Endodermal cell (in vitro differentiated cells): ENCODE measurements around the gene ZBTB37. TPM values are rescaled to one million over a fixed set of nuclear protein-coding genes. Genes with fewer than 3 reads are reported as not detected.

Source experiments
- DNase-seq: peaks from one replicate; pipeline ENCODE4 v3.0.0-alpha.2; 2017
- H3K27ac ChIP-seq: 2 replicates; pipeline ENCODE4 v1.5.1; 2013; ENCODE audit warnings: mild to moderate bottlenecking, low read depth, low read length, moderate library complexity
- H3K27me3 ChIP-seq: 2 replicates; pipeline ENCODE4 v1.6.1; 2013; ENCODE audit warnings: mild to moderate bottlenecking, low read length, moderate library complexity; ENCODE audit not compliant: insufficient read depth, control insufficient read depth, poor library complexity, severe bottlenecking
- H3K36me3 ChIP-seq: 2 replicates; pipeline ENCODE4 v1.7.0; 2013; ENCODE audit warnings: mild to moderate bottlenecking, low read length, moderate library complexity; ENCODE audit not compliant: control insufficient read depth, insufficient read depth
- H3K4me1 ChIP-seq: one replicate; pipeline ENCODE4 v1.7.0; 2013; ENCODE audit warnings: low read length; ENCODE audit not compliant: control insufficient read depth, insufficient read depth
- H3K4me3 ChIP-seq: 2 replicates; pipeline ENCODE4 v1.5.1; 2013; ENCODE audit warnings: mild to moderate bottlenecking, low read length, moderate library complexity
- H3K9ac ChIP-seq: 2 replicates; pipeline ENCODE4 v1.6.1; 2013; ENCODE audit warnings: mild to moderate bottlenecking, low read length, moderate library complexity; ENCODE audit not compliant: poor library complexity, severe bottlenecking; ENCODE audit errors: extremely low read depth
- H3K9me3 ChIP-seq: 2 replicates; pipeline ENCODE4 v1.6.1; 2013; ENCODE audit warnings: mild to moderate bottlenecking, low read length, moderate library complexity; ENCODE audit not compliant: control insufficient read depth
- H3K27ac Mint-ChIP-seq: 2 replicates; pipeline ENCODE4 v1.8.0; 2020; ENCODE audit warnings: mixed read lengths
- H3K27me3 Mint-ChIP-seq: 2 replicates; pipeline ENCODE4 v1.8.0; 2021; ENCODE audit warnings: mild to moderate bottlenecking, mixed read lengths; ENCODE audit not compliant: insufficient read depth
- H3K36me3 Mint-ChIP-seq: 2 replicates; pipeline ENCODE4 v1.8.0; 2020; ENCODE audit warnings: low read depth, mixed read lengths
- H3K4me1 Mint-ChIP-seq: 2 replicates; pipeline ENCODE4 v1.8.0; 2020; ENCODE audit warnings: mixed read lengths
- H3K4me3 Mint-ChIP-seq: 2 replicates; pipeline ENCODE4 v1.8.0; 2020; ENCODE audit warnings: mild to moderate bottlenecking, moderate library complexity, mixed read lengths
- H3K9me3 Mint-ChIP-seq: 2 replicates; pipeline ENCODE4 v1.8.0; 2020; ENCODE audit warnings: mild to moderate bottlenecking, mixed read lengths
- CTCF ChIP-seq: fragments of 200-600 bp; sonication (generic); conservative IDR thresholded peaks from 2 replicates; pipeline ENCODE4 v1.5.0; 2021; ENCODE audit warnings: antibody characterized with exemption, mild to moderate bottlenecking
- whole genome bisulfite sequencing, 2 experiments: methylation state at CpG; one replicate each; pipeline versions ENCODE4 v1.1.5 to v1.1.7; 2013; ENCODE audit warnings: missing lambda C conversion rate in 2 of 2, mixed read lengths in 1 of 2; ENCODE audit not compliant: insufficient coverage in 1 of 2, insufficient read length in 1 of 2; 5-methylcytosine and 5-hydroxymethylcytosine counted together
- total RNA-seq, 2 donors: library from RNA; stranded (reverse); fragmentation: NEBNext Ultra II Directional in 1 of 2; extraction: Animal tissue kit (Norgen Biotek cat#: 25700) in 1 of 2; gene quantifications; 2 replicates in 1 of 2; 3 replicates in 1 of 2; pipeline ENCODE4 v1.2.1, GENCODE V29; 2021

Gene ZBTB37
- total RNA-seq, 2 donors from 2014 or later, result 17.4 to 24.2 TPM

GRCh38 chr1:173832748-173833147 lies 35.4 kb upstream of the ZBTB37 start:
- no peak overlapping the region for H3K27ac ChIP-seq
- peaks cover 53% of the 10 kb centered on the region for H3K36me3 Mint-ChIP-seq
- no peak overlapping the region for H3K9ac ChIP-seq
- peaks cover 73% of the 10 kb centered on the region for H3K36me3 ChIP-seq
- H3K4me3 Mint-ChIP-seq, result no peak overlapping the region
- TF ChIP-seq CTCF, result no peak
- 88% methylated on average over 1 of the region's 1 CpG; no CpG with 5 or more reads in 1 of the 2 experiments for WGBS, 2 experiments
- no peak overlapping the region for H3K27ac Mint-ChIP-seq
- H3K9me3 ChIP-seq, result no peaks in the 10 kb centered on the region
- no peak overlapping the region for H3K4me3 ChIP-seq
- no peaks in the 10 kb centered on the region for H3K9me3 Mint-ChIP-seq
- DNase-seq, result no peak
- no peaks in the 10 kb centered on the region for H3K27me3 ChIP-seq
- H3K27me3 Mint-ChIP-seq, result no peaks in the 10 kb centered on the region
- no peaks in the 10 kb centered on the region for H3K4me1 Mint-ChIP-seq
- no peaks in the 10 kb centered on the region for H3K4me1 ChIP-seq

- WGBS, 2 experiments, result 85 to 100% methylated on average over 3 to 4 of the region's 4 CpGs
Measured at GRCh38 chr1:173852105-173852504, 16.1 kb upstream of the ZBTB37 start.

DNA sequence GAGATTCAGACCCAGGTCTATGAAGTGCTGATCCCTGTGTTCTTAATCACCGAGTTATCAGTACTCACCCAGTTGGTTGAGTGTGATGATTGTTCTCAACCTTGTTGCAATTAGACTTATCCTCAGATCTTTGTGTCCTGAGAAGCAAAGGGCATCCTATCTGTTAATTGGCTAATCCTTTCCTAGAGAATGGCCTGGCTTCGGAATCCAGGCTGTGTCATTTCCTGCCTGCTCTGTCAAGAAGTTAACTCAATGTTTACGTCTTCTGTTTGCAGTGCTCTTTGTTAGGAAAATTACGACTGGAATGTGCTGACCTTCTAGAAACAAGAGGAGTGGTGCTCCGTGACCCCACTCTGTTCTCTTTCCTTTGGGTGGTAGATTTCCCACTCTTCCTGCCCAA lies 15.1 kb upstream of the ZBTB37 start:
- peaks cover 53% of the 10 kb centered on the region for H3K36me3 Mint-ChIP-seq
- H3K9ac ChIP-seq, result peak overlapping the region; percentile 76
- no peak for TF ChIP-seq CTCF
- no peaks in the 10 kb centered on the region for H3K27me3 ChIP-seq
- WGBS, 2 experiments, result 22 to 50% methylated on average over 3 to 5 of the region's 5 CpGs
- H3K4me1 Mint-ChIP-seq, result peaks cover 33% of the 10 kb centered on the region
- H3K9me3 Mint-ChIP-seq, result no peaks in the 10 kb centered on the region
- H3K4me3 ChIP-seq, result peak overlapping the region; percentile 56
- no peaks in the 10 kb centered on the region for H3K27me3 Mint-ChIP-seq
- H3K4me1 ChIP-seq, result peaks cover 9% of the 10 kb centered on the region
- peak overlapping the region; percentile 99 for H3K27ac Mint-ChIP-seq
- H3K4me3 Mint-ChIP-seq, result peak overlapping the region; percentile 38
- peak; percentile 86 for DNase-seq
- H3K36me3 ChIP-seq, result peaks cover 59% of the 10 kb centered on the region
- H3K27ac ChIP-seq, result peak overlapping the region; percentile 61
- no peaks in the 10 kb centered on the region for H3K9me3 ChIP-seq

More at GRCh38 chr1:173852105-173852504, 16.1 kb upstream of the ZBTB37 start:
- no peaks in the 10 kb centered on the region for H3K27me3 Mint-ChIP-seq
- no peak overlapping the region for H3K4me3 Mint-ChIP-seq
- peak overlapping the region; percentile 52 for H3K27ac Mint-ChIP-seq
- H3K4me3 ChIP-seq, result no peak overlapping the region
- H3K9me3 ChIP-seq, result no peaks in the 10 kb centered on the region
- peaks cover 9% of the 10 kb centered on the region for H3K4me1 ChIP-seq
- no peaks in the 10 kb centered on the region for H3K9me3 Mint-ChIP-seq
- H3K36me3 ChIP-seq, result peaks cover 51% of the 10 kb centered on the region
- H3K9ac ChIP-seq, result no peak overlapping the region
- peaks cover 53% of the 10 kb centered on the region for H3K36me3 Mint-ChIP-seq
- no peak for DNase-seq
- no peak for TF ChIP-seq CTCF
- no peak overlapping the region for H3K27ac ChIP-seq
- peaks cover 33% of the 10 kb centered on the region for H3K4me1 Mint-ChIP-seq
- no peaks in the 10 kb centered on the region for H3K27me3 ChIP-seq
